Lower leg skin (tissue), 3 donors: Measurements from ENCODE around the gene MRPL23.

ENCODE experiments used
- POLR2A ChIP-seq, 2 donors: fragments of 450-650 bp; IDR thresholded peaks; one replicate each; pipeline ENCODE4 v1.6.1; 2016 to 2017; ENCODE audit warnings: antibody characterized with exemption in 2 of 2, mild to moderate bottlenecking in 1 of 2, moderate library complexity in 1 of 2
- TF ChIP-seq, protein P1 (sequence below), 3 donors: fragments of 450-650 bp; IDR thresholded peaks; one replicate each; pipeline ENCODE4 v1.5.1; 2016; ENCODE audit warnings: antibody characterized with exemption in 3 of 3, mild to moderate bottlenecking in 3 of 3, moderate library complexity in 2 of 3

DNA sequence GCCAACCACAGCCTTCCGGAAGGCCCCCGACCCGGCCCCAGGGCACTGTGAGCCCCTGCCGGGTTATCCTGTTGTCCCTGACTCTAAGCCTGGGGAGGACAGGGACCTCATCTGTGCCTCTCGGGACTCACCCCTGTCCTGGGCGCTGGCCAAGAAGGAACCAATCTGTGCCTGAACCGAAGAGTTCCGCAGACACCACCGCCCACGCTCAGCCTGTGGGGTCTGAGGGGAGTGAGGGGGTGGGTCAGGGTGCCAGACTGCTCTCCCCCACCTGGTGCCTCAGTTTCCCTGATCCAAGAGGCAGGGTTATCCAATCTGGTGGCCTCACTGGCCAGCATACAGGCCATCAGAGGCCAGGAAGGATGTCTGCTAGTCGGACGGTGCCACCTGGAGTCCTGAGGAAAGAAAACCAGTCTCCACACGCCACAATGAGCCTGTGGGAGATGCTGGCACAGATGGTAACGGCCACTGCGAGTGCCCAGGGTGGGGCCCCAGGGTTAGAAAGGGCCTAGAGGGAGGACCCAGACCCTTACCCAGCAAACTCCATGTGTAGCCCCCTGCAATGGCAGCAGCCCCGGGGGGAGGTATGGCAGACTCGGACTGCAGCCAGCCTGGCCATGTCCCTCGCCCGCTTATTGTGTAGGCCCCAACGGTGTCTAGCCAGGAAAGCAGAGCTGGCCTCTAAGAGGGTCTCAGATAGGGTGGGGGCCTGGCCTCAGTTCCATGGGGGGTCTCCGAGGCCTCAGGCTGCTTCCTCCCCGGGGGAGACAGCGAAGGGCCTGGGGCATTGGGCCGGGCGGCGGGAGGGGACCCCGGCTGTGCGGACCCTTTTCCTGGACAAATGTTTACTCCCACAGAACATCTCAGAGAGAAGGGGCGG is 28.5 kb upstream of the MRPL23 start:
- TF ChIP-seq, protein P1, sequence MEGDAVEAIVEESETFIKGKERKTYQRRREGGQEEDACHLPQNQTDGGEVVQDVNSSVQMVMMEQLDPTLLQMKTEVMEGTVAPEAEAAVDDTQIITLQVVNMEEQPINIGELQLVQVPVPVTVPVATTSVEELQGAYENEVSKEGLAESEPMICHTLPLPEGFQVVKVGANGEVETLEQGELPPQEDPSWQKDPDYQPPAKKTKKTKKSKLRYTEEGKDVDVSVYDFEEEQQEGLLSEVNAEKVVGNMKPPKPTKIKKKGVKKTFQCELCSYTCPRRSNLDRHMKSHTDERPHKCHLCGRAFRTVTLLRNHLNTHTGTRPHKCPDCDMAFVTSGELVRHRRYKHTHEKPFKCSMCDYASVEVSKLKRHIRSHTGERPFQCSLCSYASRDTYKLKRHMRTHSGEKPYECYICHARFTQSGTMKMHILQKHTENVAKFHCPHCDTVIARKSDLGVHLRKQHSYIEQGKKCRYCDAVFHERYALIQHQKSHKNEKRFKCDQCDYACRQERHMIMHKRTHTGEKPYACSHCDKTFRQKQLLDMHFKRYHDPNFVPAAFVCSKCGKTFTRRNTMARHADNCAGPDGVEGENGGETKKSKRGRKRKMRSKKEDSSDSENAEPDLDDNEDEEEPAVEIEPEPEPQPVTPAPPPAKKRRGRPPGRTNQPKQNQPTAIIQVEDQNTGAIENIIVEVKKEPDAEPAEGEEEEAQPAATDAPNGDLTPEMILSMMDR (IDR thresholded peaks at IDR 0.05): no peak
- no peak for TF ChIP-seq POLR2A (IDR thresholded peaks at IDR 0.05)
